Measurements from ENCODE around the gene TOMM20L. TPM values are rescaled to one million over a fixed set of nuclear protein-coding genes. Genes with fewer than 3 reads are reported as not detected.
A peak's percentile ranks its signal among the peaks of the same experiment; 100 is the strongest.

TOMM20L gene
- total and polyA plus RNA-seq, 2 of the 8 experiments (the other 6 are each of a cell fraction or from before 2014, with no cell fraction given): not detected

- ChIA-PET CTCF (ENCODE audit: partially characterized antibody) (interaction anchor here (1.0 to 1.7 kb wide), 3 partner anchors 11 to 28 kb away, joined by 3 to 4 read pairs (median 4); no protein-coding TSS in a partner anchor), POLR2A (ENCODE audit: partially characterized antibody) (interaction anchor here (1.2 kb wide), 1 partner anchor 9 kb away, joined by 4 read pairs; no protein-coding TSS in a partner anchor)
- Histone ChIP-seq H3K56ac (replicated peaks; ENCODE audit: insufficient read length, low read depth, low read length) (no peak overlapping the region), H3K27ac (ENCODE audit: low read depth, low read length) (no peak overlapping the region), H4K5ac (ENCODE audit: insufficient read length, low read depth, low read length) (no peak overlapping the region), H3K23ac (ENCODE audit: insufficient read length) (no peak overlapping the region), H3K9ac (replicated peaks in 1 of 4; ENCODE audit: extremely low read depth in 1 of 4, low read depth in 3 of 4, low read length in 3 of 4) (no peak overlapping the region), H3K36me3 (ENCODE audit: control insufficient read depth in 2 of 4, insufficient read depth in 4 of 4, low read length in 3 of 4) (peaks cover 4 to 55% (median 12%) of the 10 kb centered on the region in 4 experiments), H3K4ac (replicated peaks; ENCODE audit: insufficient read length, low read depth, low read length) (no peak overlapping the region), H3K27me3 (replicated peaks in 1 of 4; ENCODE audit: control insufficient read depth in 3 of 4, extremely low read depth in 1 of 4, insufficient read depth in 3 of 4, low read length in 3 of 4) (no peaks in the 10 kb centered on the region), H3K4me1 (replicated peaks in 1 of 4; ENCODE audit: control insufficient read depth in 3 of 4, insufficient read depth in 4 of 4, low read length in 3 of 4) (no peaks in the 10 kb centered on the region), H3K9me3 (ENCODE audit: insufficient read depth in 2 of 2, low read depth in 1 of 2, low read length in 1 of 2) (no peaks in the 10 kb centered on the region), H2BK120ac (replicated peaks; ENCODE audit: low read depth, low read length) (no peak overlapping the region), H2BK20ac (ENCODE audit: low read length) (no peak overlapping the region), H3K79me2 (ENCODE audit: control insufficient read depth in 1 of 2, insufficient read depth in 2 of 2, low read length in 2 of 2) (no peaks in the 10 kb centered on the region), H2AK5ac (ENCODE audit: low read depth, low read length) (no peak overlapping the region), H4K8ac (ENCODE audit: extremely low read depth, insufficient read depth, low read length) (no peak overlapping the region), H3K4me3 (ENCODE audit: extremely low read depth in 1 of 4, insufficient read depth in 2 of 4, low read depth in 3 of 4, low read length in 4 of 4) (no peak overlapping the region), H3K79me1 (ENCODE audit: low read depth, low read length) (no peaks in the 10 kb centered on the region), H4K20me1 (replicated peaks in 1 of 2; ENCODE audit: control insufficient read depth in 1 of 2, insufficient read depth in 2 of 2, low read length in 2 of 2) (no peaks in the 10 kb centered on the region), H3K23me2 (ENCODE audit: low read depth, low read length) (no peaks in the 10 kb centered on the region), H3K4me2 (ENCODE audit: insufficient read depth in 1 of 2, low read depth in 2 of 2, low read length in 2 of 2) (no peak overlapping the region), H2BK15ac (ENCODE audit: low read length) (no peak overlapping the region), H2BK12ac (ENCODE audit: low read depth, low read length) (no peak overlapping the region), H2BK5ac (ENCODE audit: low read depth, low read length) (no peak overlapping the region), H2AFZ (ENCODE audit: low read length) (no peak overlapping the region), H4K91ac (replicated peaks; ENCODE audit: insufficient read length, low read length) (no peak overlapping the region), H3K14ac (ENCODE audit: insufficient read length) (no peak overlapping the region), H3K18ac (ENCODE audit: extremely low read depth, low read length) (no peak overlapping the region)
- DNase-seq (ENCODE audit: low read depth in 1 of 2, low spot score in 2 of 2) (no peak), FAIRE-seq (no peak)
- 92% methylated on average over 3 of the region's 3 CpGs; no CpG with 5 or more reads in 1 of the 2 experiments for WGBS, 2 experiments (ENCODE audit: extremely low coverage in 1 of 2, insufficient coverage in 1 of 2, insufficient read length in 1 of 2, insufficient replicate concordance in 2 of 2, low coverage in 1 of 2, low lambda C conversion rate in 2 of 2, missing lambda C conversion rate in 1 of 2)
- TF ChIP-seq CTCF (IDR thresholded peaks at IDR 0.05; ENCODE audit: control extremely low read depth in 1 of 3, insufficient read depth in 1 of 3, low read depth in 1 of 3, low read length in 3 of 3) (peak in 1 of 3 experiments; percentile 16; a peak in 1 of 4 replicates), CHD1 (IDR thresholded peaks at IDR 0.05; ENCODE audit: low read depth, low read length) (no peak)
Measured at GRCh38 chr14:58362798-58363412, 32.8 kb upstream of the TOMM20L start.
